H9 (cell line): ENCODE data around the gene FAM180B. TPM values are rescaled to one million over a fixed set of nuclear protein-coding genes. Genes with fewer than 3 reads are reported as not detected.

Experiments
- DNase-seq: peaks from one replicate; pipeline ENCODE4 v3.0.0-alpha.2; 2017
- H2AFZ ChIP-seq: one replicate; pipeline ENCODE4 v1.6.1; 2013; ENCODE audit warnings: mild to moderate bottlenecking, low read length, control low read depth, moderate library complexity
- H2AK5ac ChIP-seq: 2 replicates; pipeline ENCODE4 v1.6.1; 2013; ENCODE audit warnings: low read length, control low read depth, mixed read lengths; ENCODE audit not compliant: insufficient read length
- H2BK120ac ChIP-seq: one replicate; pipeline ENCODE4 v1.6.1; 2013; ENCODE audit warnings: low read depth, mild to moderate bottlenecking, low read length, control low read depth, inconsistent platforms; ENCODE audit not compliant: poor library complexity, severe bottlenecking
- H2BK12ac ChIP-seq: 2 replicates; pipeline ENCODE4 v1.6.1; 2013; ENCODE audit warnings: low read length, control low read depth, mixed read lengths, low read depth; ENCODE audit not compliant: insufficient read length
- H2BK15ac ChIP-seq: 2 replicates; pipeline ENCODE4 v1.6.1; 2013; ENCODE audit warnings: low read depth, low read length, control low read depth
- H2BK20ac ChIP-seq: one replicate; pipeline ENCODE4 v1.6.1; 2013; ENCODE audit warnings: low read depth, mild to moderate bottlenecking, low read length, control low read depth, inconsistent platforms; ENCODE audit not compliant: poor library complexity, severe bottlenecking
- H2BK5ac ChIP-seq: 2 replicates; pipeline ENCODE4 v1.6.1; 2013; ENCODE audit warnings: low read length, control low read depth, mixed read lengths; ENCODE audit not compliant: insufficient read length
- H3K14ac ChIP-seq: 2 replicates; pipeline ENCODE4 v1.6.1; 2013; ENCODE audit warnings: low read length, control low read depth; ENCODE audit not compliant: insufficient read depth
- H3K18ac ChIP-seq: 2 replicates; pipeline ENCODE4 v1.6.1; 2013; ENCODE audit warnings: low read depth, mild to moderate bottlenecking, mixed read lengths, low read length, control low read depth; ENCODE audit not compliant: insufficient read length
- H3K23ac ChIP-seq: 2 replicates; pipeline ENCODE4 v1.6.1; 2013; ENCODE audit warnings: low read length, control low read depth, mixed read lengths, low read depth; ENCODE audit not compliant: insufficient read length
- H3K23me2 ChIP-seq: 2 replicates; pipeline ENCODE4 v1.6.1; 2013; ENCODE audit warnings: low read depth, mild to moderate bottlenecking, mixed read lengths, low read length, control low read depth; ENCODE audit not compliant: insufficient read length, poor library complexity, severe bottlenecking
- H3K27ac ChIP-seq: 2 replicates; pipeline ENCODE4 v1.5.1; 2013; ENCODE audit warnings: low read length, control low read depth, mixed read lengths, low read depth; ENCODE audit not compliant: insufficient read length
- H3K27me3 ChIP-seq: 2 replicates; pipeline ENCODE4 v1.6.1; 2013; ENCODE audit warnings: low read length, control low read depth, inconsistent platforms; ENCODE audit not compliant: insufficient read depth
- H3K4ac ChIP-seq: 2 replicates; pipeline ENCODE4 v1.6.1; 2013; ENCODE audit warnings: low read depth, mild to moderate bottlenecking, control low read depth, inconsistent platforms, low read length, moderate library complexity
- H3K4me1 ChIP-seq: 2 replicates; pipeline ENCODE4 v1.6.1; 2013; ENCODE audit warnings: low read length, control low read depth, inconsistent platforms; ENCODE audit not compliant: insufficient read depth
- H3K4me2 ChIP-seq: 2 replicates; pipeline ENCODE4 v1.6.1; 2013; ENCODE audit warnings: low read length, control low read depth, mixed read lengths; ENCODE audit not compliant: insufficient read length, insufficient read depth
- H3K56ac ChIP-seq: 2 replicates; pipeline ENCODE4 v1.6.1; 2013; ENCODE audit warnings: low read depth, mild to moderate bottlenecking, mixed read lengths, low read length, control low read depth; ENCODE audit not compliant: insufficient read length
- H3K79me1 ChIP-seq: 2 replicates; pipeline ENCODE4 v1.6.1; 2013; ENCODE audit warnings: low read depth, mild to moderate bottlenecking, moderate library complexity, low read length, control low read depth, inconsistent platforms; ENCODE audit not compliant: insufficient read depth, poor library complexity, severe bottlenecking
- H3K79me2 ChIP-seq: 2 replicates; pipeline ENCODE4 v1.6.1; 2013; ENCODE audit warnings: low read length, control low read depth, inconsistent platforms; ENCODE audit not compliant: insufficient read depth
- H3K9ac ChIP-seq: 2 replicates; pipeline ENCODE4 v1.6.1; 2013; ENCODE audit warnings: low read length, control low read depth, mixed read lengths; ENCODE audit not compliant: insufficient read length; ENCODE audit errors: extremely low read depth
- H3K9me3 ChIP-seq: one replicate; pipeline ENCODE4 v1.6.1; 2013; ENCODE audit warnings: low read depth, low read length, inconsistent platforms; ENCODE audit not compliant: control insufficient read depth
- H3T11ph ChIP-seq: one replicate; pipeline ENCODE4 v1.6.1; 2013; ENCODE audit warnings: mild to moderate bottlenecking, low read length, control low read depth, inconsistent platforms
- H4K20me1 ChIP-seq: one replicate; pipeline ENCODE4 v1.6.1; 2013; ENCODE audit not compliant: control insufficient read depth, insufficient read length, insufficient read depth
- H4K5ac ChIP-seq: 2 replicates; pipeline ENCODE4 v1.6.1; 2013; ENCODE audit warnings: low read depth, mild to moderate bottlenecking, mixed read lengths, low read length, control low read depth; ENCODE audit not compliant: insufficient read length
- H4K8ac ChIP-seq: replicated peaks from 2 replicates; pipeline ENCODE4 v1.6.1; 2013; ENCODE audit warnings: low read length, control low read depth, mixed read lengths, low read depth; ENCODE audit not compliant: insufficient read length
- H4K91ac ChIP-seq: 2 replicates; pipeline ENCODE4 v1.6.1; 2013; ENCODE audit warnings: low read depth, mild to moderate bottlenecking, moderate library complexity, mixed read lengths, low read length, control low read depth; ENCODE audit not compliant: insufficient read length
- H3K27ac Mint-ChIP-seq, 3 experiments: 2 replicates in 2 of 3; 3 replicates in 1 of 3; pipeline ENCODE4 v1.8.0; 2020 to 2021; ENCODE audit warnings: mixed read lengths in 3 of 3, mild to moderate bottlenecking in 1 of 3, moderate library complexity in 1 of 3
- H3K27me3 Mint-ChIP-seq: 2 replicates; pipeline ENCODE4 v1.8.0; 2021; ENCODE audit warnings: low read depth, mild to moderate bottlenecking, moderate library complexity, mixed read lengths
- H3K36me3 Mint-ChIP-seq, 3 experiments: 2 replicates in 2 of 3; 3 replicates in 1 of 3; pipeline ENCODE4 v1.8.0; 2020 to 2021; ENCODE audit warnings: low read depth in 3 of 3, mixed read lengths in 3 of 3; ENCODE audit not compliant: insufficient read depth in 1 of 3
- H3K4me1 Mint-ChIP-seq, 2 experiments: 2 replicates each; pipeline ENCODE4 v1.8.0; 2020; ENCODE audit warnings: mixed read lengths in 2 of 2
- H3K4me3 Mint-ChIP-seq, 2 experiments: 2 replicates in 1 of 2; 3 replicates in 1 of 2; pipeline ENCODE4 v1.8.0; 2020 to 2021; ENCODE audit warnings: mild to moderate bottlenecking in 2 of 2, mixed read lengths in 2 of 2, moderate library complexity in 1 of 2
- H3K9me3 Mint-ChIP-seq, 2 experiments: 2 replicates in 1 of 2; 3 replicates in 1 of 2; pipeline ENCODE4 v1.8.0; 2020; ENCODE audit warnings: mild to moderate bottlenecking in 2 of 2, mixed read lengths in 2 of 2, moderate library complexity in 1 of 2
- WGBS: extraction: QIAGEN DNeasy Blood & Tissue Kit; methylation state at CpG from one replicate; pipeline ENCODE4 v1.1.7; 2013; ENCODE audit warnings: missing lambda C conversion rate, low lambda C conversion rate, mixed read lengths; ENCODE audit not compliant: insufficient read length; ENCODE audit errors: extremely low coverage; 5-methylcytosine and 5-hydroxymethylcytosine counted together
- total RNA-seq: library from RNA; stranded (reverse); gene quantifications from 2 replicates; pipeline ENCODE4 v1.2.1, GENCODE V29; 2021
- TF ChIP-seq, protein P1 (sequence below): fragments of 200-600 bp; sonication (generic); conservative IDR thresholded peaks from 3 replicates; pipeline ENCODE4 v1.8.0; 2021; ENCODE audit warnings: antibody characterized with exemption, mild to moderate bottlenecking

The FAM180B gene
- total RNA-seq, 1 experiment from 2014 or later, result 0.37 TPM

DNA sequence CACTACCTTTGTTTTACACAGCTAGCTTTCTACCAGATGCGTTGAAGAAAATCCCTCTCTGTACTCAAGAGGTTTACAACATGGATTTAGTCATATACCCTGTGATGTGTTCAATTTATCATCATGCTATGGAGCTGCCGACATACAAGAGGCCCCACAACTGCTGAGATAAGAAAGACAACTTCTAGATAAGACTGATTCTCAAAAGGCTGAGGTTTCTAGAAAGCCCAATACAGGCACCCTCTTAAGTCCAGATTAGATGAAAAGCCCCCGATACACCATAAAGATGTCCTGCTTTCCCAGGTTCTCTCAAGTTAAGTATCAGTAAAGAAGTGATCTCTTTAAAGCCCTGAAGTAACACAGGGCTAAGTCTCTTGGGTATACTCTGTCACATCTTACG lies 41.5 kb downstream of the FAM180B start:
- no peak overlapping the region for H3K23ac ChIP-seq
- TF ChIP-seq, protein P1, sequence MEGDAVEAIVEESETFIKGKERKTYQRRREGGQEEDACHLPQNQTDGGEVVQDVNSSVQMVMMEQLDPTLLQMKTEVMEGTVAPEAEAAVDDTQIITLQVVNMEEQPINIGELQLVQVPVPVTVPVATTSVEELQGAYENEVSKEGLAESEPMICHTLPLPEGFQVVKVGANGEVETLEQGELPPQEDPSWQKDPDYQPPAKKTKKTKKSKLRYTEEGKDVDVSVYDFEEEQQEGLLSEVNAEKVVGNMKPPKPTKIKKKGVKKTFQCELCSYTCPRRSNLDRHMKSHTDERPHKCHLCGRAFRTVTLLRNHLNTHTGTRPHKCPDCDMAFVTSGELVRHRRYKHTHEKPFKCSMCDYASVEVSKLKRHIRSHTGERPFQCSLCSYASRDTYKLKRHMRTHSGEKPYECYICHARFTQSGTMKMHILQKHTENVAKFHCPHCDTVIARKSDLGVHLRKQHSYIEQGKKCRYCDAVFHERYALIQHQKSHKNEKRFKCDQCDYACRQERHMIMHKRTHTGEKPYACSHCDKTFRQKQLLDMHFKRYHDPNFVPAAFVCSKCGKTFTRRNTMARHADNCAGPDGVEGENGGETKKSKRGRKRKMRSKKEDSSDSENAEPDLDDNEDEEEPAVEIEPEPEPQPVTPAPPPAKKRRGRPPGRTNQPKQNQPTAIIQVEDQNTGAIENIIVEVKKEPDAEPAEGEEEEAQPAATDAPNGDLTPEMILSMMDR, result no peak
- H3K27ac ChIP-seq, result no peak overlapping the region
- H2AK5ac ChIP-seq, result no peak overlapping the region
- H3K4me3 Mint-ChIP-seq, result no peak overlapping the region
- H3K36me3 Mint-ChIP-seq, result peaks cover 39 to 79% (median 67%) of the 10 kb centered on the region in 3 experiments; a peak in 6 of 7 replicates
- no peaks in the 10 kb centered on the region for H3K23me2 ChIP-seq
- no peaks in the 10 kb centered on the region for H3K27me3 Mint-ChIP-seq
- H4K20me1 ChIP-seq, result no peaks in the 10 kb centered on the region
- no peak overlapping the region for H3K18ac ChIP-seq
- H2BK5ac ChIP-seq, result no peak overlapping the region
- H3K79me1 ChIP-seq, result no peaks in the 10 kb centered on the region
- H3K9me3 ChIP-seq, result no peaks in the 10 kb centered on the region
- H3K79me2 ChIP-seq, result no peaks in the 10 kb centered on the region
- no peak overlapping the region for H2BK12ac ChIP-seq
- no peak overlapping the region for H4K5ac ChIP-seq
- no peak overlapping the region for H2BK120ac ChIP-seq
- H3K27me3 ChIP-seq, result no peaks in the 10 kb centered on the region
- WGBS, result no CpG with 5 or more reads among the region's 4 CpGs
- H3K56ac ChIP-seq, result no peak overlapping the region
- no peak overlapping the region for H2BK15ac ChIP-seq
- no peak overlapping the region for H4K8ac ChIP-seq
- no peak for DNase-seq
- no peaks in the 10 kb centered on the region for H3K9me3 Mint-ChIP-seq
- no peak overlapping the region for H3K14ac ChIP-seq
- no peak overlapping the region for H3K9ac ChIP-seq
- H3K27ac Mint-ChIP-seq, result no peak overlapping the region
- no peak overlapping the region for H3K4ac ChIP-seq
- H3K4me2 ChIP-seq, result no peak overlapping the region
- no peak overlapping the region for H3T11ph ChIP-seq
- H3K4me1 ChIP-seq, result no peaks in the 10 kb centered on the region
- no peak overlapping the region for H2AFZ ChIP-seq
- H4K91ac ChIP-seq, result no peak overlapping the region
- no peak overlapping the region for H2BK20ac ChIP-seq
- H3K4me1 Mint-ChIP-seq, result no peaks in the 10 kb centered on the region
